Daoy (cell line): ENCODE data around the gene DLX2. TPM values are rescaled to one million over a fixed set of nuclear protein-coding genes. Genes with fewer than 3 reads are reported as not detected.
A peak's percentile ranks its signal among the peaks of the same experiment; 100 is the strongest.

Experiments
- DNase-seq: peaks from one replicate; pipeline ENCODE4 v3.0.0-alpha.2; 2015; ENCODE audit warnings: low read depth
- total RNA-seq: library from RNA; depleted of rRNA; stranded (reverse); fragments of >200 nt; shearing (Covaris generic); gene quantifications from 2 replicates; pipeline ENCODE4 v1.2.3, GENCODE V29; 2014

Gene DLX2
- total RNA-seq, 1 experiment from 2014 or later, result 2.2 TPM

DNA sequence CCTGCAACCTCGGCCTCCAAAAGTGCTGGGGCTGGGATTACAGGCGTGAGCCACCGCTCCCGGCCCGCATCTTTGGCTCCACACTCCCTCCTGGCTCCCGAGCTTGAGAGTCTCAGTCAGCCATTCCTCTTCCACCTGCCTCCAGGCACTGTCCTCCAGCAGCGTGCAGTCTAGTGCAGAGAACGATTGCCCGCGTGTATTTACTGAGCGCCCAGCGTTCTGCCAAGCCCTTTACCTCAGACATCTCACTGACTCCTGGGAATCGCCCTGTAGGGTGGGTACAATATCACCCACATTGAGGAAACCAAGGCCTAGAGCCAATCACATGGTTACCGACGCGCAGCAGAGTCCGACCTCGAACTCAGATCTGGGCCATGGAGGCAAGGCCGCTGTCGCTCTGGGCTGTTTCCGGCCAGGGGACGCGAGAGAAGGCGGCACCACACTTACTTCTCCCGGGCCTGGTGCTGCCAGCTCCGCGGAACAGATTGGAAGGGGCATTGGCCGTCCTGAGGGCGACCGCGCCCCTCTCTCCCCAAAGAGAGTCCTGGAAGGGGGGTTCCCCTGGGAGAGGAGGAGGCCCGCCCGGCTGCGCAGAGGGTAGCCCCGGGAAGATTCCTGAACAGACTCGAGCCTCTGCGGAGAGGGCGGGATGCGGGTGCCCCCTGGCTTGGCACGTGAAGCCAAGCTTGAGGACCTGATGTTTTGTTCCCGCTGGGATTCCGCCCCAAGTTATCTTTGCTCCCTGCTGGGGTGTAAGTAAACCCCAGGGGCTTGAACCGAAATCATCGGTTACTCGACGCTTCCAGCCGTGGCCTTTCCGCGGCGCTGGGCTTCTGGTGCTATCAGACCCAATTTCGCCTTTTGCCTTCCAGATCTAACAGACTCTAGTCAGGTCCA is 5.2 kb upstream of the DLX2 start:
- DNase-seq, result no peak

DNA sequence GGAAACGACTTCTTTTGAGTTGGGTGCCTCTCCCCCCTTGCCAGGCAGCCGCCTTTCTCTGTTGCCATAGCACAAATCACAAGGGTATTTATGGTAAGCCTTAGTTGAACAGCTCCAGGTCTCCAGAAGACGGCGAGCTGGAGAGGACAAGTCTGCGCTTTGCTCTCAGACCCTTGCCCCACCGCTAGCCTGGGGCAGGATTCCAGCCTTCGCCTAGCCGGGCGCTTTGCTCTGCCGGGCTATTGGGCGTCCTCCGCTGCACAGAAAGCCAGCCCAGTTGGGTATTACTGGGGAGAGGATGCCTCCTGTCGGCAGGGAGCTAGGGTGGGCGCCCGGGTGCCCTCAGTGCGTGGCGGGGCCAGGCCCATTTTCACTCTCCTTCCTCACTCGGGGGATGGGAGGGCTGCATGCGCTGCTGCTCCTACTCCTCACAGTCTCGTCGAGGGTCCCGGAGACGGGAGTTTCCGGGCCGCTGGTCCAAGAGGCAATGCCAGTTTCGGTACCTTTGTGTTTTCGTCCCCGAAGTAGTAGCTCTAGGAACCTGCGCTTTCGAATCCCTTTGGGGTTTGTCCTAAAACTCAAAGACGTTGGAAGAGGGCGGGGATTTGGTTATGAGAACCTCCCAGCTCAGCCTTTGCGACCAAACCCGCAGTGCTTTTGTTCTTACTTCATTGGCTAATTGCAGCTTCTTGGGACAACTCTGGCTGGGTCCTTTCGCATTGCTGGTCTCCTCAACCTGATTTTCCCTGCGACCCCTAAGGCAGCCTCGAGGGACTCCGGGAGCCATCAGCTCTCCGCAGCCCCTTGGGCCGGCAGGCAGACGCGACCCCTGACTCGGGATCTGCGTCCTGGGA is 3.6 kb upstream of the DLX2 start:
- DNase-seq, result peak; percentile 71

- DNase-seq, result no peak
Observed at GRCh38 chr2:172105471-172106107, 2.9 kb upstream of the DLX2 start.

DNA sequence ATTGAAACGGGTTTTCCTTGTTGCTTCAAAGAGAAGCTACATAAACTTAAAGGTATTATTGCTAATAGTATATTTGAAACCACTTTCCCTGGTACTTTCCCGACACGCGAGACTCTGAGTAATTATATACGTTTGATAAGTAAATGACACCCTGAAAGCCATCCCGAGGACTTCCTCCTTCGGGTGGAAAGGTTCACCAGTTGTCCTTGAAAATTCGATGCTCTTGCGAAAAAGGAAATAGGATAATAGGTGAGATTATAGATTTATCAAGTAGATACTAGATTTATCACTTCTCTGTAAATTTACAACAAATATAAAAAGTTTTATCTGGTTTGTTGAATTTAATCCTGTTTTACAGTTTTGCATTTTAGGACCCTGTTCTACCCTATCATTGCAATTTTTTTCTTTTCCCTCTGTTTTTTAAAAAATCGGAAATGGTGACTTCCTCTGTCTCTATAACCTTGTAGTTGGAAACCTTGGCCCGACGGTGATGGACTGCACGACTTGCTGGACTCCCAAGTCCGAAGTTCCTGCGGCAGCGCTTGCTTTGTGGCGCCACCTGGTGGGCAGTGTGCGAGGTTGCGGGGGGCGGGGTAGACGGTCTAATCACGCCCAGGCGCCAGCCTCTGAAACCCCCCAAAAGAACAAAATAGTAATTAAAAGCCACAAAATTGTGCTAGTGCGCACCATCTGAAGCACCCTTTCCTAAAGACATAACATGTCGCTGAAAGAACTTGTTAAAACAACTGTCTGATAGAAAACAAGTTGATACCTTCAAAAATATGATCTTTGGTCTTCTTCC is 972 bp upstream of the DLX2 start:
- DNase-seq, result peak; percentile 90

GRCh38 chr2:172101821-172102390 is 794 bp downstream of the DLX2 start:
- DNase-seq, result no peak

DNA sequence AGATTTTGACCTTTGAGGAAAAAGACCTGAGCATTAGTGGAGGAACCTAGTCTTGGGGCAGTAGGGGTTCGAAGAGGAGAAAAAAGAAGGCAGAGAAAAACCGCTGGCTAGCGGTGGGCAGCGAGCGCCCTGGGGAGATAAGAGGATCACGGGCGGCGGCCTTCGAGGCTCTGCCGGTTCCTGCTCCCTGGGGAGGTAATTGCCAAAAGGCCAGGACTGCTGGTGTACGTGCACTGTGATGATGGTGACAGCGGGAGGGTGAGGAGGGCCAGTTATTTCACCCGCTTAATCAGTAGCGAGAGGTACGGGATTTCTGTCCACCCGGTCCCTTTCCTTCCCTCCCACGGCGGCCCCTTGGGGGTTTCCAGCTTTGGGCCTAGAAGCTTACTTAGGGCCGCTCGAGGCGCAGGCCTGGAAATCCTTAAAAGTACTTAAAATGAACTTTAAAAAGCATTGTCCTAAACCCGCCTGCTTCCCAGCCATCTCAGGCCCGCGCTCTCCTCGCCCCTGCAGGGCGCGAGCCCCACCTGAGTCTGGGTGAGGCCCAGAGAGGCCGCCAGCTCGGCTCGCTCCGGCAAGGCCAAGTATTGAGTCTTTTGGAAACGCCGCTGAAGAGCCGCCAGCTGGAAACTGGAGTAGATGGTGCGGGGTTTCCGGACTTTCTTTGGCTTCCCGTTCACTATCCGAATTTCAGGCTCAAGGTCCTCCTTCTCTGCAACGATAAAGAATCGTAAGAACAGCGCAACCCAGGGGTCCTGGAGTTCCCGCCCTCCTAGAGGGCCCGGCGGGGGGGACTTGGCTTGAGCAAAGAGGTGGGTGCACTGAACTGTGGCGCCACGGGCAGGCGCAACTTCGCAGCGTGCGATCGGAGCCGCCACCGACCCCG is 1.5 kb downstream of the DLX2 start:
- no peak for DNase-seq

GRCh38 chr2:172100080-172100934 is 2.4 kb downstream of the DLX2 start:
- no peak for DNase-seq

GRCh38 chr2:172099472-172100079 is 3.1 kb downstream of the DLX2 start:
- no peak for DNase-seq

- peak; percentile 92 for DNase-seq
Observed at GRCh38 chr2:172098650-172099471, 3.8 kb downstream of the DLX2 start.

DNA sequence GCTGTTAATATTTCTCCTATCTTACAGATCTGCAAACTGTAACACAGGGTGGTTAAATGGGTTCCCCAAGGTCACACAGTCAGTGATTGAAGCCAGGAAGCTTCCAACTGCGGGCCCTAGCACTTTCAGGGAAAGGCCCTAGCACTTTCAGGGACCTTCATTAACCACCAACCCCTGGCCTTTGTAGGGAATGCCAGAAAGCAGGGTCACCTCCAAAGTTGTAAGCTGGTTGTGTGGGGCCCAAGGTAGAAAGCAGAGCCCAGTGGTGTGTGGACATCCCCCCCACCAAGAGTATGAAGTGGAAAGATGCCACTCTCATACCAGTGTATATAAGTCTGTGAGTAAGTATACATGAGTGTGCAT is 4.4 kb downstream of the DLX2 start:
- DNase-seq, result peak; percentile 36

DNA sequence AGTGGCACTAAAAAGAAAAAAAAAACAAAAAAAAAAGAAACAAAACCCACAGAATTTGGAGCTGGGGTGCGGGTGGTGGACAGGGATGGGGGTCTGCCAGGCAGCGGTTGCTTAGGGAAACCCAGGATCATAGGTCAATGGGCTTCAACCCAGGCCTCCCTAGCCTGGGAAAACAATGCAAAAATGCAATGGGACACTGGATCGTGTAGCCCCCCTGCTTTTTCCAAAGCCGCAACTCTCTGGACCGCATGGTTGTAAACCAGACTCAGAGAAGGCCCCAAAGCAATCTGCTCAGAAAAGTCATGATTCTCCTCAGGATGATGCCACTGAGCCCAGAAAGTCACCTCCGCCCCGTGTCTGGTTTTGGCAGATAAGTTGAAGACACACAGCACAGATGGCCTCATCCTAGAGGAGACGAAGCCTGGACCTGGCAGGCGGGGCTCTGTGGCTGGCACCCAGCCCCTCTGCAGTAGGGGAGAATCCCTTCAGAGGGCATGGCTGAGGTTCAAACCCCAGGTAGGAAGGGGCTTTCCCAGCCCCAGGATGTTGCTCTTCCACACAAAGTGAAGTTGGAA is 5.1 kb downstream of the DLX2 start:
- DNase-seq, result peak; percentile 80

DNA sequence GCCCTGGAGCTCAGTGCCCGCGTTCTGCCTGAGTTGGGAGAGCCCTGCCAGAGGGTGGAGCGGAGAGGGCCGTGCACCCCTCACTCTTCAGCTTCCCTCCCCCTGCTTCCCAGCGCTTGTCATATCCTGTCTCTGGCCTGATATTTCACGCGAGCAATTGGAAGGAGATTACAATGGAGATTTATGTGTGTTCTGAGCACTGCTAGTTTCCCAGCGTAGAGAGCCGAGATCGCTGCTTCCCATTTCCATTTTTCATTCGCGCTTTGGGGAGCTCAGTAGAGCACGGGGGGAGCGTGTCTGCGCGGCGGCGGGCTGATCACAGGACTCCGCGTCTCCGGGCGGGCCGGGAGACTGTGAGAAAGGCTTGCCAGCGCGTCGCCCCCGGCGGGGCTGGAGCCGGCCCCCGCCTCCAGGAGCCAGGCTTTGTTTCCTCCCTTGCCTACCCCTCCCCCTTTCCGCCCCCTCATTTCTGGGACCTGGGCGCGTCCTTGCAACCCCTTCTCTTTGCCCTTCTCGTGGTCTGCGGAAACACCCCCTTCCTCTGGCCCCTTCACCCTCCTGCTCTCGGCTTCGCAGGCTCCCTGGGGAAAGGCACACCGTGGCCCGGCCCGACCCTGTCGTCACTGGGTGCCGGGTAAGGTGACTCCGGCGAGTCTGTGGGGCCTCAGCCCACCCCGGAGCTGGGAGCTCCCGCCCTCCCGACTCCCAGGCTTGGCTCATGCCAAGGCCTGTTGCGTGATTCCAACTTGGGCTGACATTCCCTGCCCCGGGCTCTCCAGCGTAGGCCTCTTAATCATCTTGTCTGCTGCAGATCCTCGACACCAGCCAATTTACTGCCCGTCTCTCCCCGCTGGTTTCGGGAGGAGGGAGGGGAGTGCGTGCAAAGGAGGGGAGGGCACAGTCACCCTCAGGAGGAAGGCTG is 5.8 kb downstream of the DLX2 start:
- peak; percentile 89 for DNase-seq

DNA sequence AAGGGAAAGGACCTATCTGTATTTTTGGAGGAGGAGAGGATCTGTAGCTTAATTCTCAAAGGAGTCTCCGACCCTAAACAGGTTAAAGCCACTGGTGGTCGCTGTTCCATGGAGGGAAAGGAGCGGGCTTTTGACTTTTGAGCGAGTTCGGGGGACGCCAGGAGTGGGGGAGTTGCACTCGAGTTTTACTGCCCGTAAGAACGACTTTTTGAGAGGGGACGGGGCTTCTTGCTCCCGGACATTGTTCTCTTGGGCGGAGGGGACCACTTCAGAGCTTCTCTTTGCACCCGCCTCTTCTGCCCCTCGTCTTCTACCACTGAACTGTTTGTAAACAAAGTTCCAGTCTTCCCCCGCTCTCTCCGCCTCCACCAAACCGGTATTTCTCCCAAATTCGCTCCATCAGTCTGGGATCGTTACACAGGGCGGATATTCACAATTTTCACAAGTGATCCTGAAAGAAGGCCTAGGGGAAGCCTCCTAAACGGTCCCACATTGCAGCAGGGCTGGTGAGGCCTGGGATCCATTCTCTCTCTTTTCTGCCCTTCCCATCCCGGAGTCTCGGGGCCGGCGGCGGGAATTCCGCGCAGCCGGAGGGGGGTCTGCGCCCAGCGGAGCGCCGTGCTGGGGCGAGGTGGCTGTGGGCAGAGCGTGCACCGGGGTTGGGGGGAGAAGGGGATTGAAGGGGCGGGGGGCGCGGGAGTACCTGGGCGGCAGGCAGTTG is 6.6 kb downstream of the DLX2 start:
- DNase-seq, result no peak

DNA sequence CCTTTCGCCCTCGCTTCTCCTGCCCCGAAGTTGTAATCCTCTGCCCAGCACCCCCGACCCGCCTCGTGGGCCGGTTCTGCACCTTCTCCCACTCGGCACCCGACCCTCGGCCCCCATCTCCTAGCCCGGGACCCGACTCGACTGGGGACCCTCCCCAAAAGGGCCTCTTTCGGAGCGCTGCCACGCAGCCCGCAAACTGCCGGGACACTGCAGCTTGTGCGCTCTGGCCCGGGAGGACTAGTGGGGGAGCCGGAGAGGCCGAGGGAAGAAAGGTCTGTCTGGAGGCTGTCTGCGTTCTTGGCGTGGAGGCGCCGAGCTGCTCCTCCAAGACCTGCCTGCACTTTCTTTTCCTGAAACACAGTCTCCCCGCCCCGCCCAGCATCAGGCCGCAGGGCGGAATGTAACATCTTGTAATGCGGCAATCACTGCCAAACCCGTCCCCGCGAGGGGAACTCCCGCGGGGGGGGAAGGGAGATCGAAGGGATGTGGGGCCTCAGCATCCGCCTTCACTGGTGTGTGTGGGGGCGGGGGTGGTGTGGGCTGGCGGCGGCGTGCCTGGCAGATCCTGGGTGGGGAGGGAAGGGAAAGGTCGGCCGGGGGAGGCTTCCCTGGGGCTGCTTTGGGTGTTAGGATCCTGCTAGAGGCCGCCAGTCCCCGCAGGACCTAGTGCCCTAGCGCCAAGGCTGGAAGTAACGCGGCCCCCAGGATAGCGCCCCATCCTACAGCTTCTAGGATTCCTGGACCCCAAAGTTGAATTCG is 7.4 kb downstream of the DLX2 start:
- peak; percentile 90 for DNase-seq
